Measurements from ENCODE around the gene GRID2.

DNA sequence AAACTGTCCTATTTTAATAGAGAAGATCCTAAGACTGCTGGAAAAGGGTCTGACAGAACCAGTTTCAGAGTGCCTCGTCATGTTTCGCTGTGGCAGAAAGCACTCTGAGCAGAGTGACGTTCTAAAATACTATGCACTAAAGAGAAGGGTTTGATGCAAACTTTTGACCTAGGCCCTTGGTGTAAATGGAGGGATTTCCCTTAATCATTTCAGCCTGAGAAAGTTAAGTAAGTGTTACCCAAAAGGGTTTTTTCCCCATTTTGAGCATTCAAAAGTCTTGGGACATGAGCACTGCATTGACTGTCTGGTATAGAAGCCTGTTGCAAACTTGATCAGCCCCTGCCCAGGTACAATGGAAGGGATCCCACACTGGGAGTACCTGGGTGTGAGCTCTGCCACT, 1367.3 kb downstream of the GRID2 start:
- TF ChIP-seq, protein P1, sequence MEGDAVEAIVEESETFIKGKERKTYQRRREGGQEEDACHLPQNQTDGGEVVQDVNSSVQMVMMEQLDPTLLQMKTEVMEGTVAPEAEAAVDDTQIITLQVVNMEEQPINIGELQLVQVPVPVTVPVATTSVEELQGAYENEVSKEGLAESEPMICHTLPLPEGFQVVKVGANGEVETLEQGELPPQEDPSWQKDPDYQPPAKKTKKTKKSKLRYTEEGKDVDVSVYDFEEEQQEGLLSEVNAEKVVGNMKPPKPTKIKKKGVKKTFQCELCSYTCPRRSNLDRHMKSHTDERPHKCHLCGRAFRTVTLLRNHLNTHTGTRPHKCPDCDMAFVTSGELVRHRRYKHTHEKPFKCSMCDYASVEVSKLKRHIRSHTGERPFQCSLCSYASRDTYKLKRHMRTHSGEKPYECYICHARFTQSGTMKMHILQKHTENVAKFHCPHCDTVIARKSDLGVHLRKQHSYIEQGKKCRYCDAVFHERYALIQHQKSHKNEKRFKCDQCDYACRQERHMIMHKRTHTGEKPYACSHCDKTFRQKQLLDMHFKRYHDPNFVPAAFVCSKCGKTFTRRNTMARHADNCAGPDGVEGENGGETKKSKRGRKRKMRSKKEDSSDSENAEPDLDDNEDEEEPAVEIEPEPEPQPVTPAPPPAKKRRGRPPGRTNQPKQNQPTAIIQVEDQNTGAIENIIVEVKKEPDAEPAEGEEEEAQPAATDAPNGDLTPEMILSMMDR (IDR thresholded peaks at IDR 0.05), result no peak
- no peak for TF ChIP-seq POLR2A (IDR thresholded peaks at IDR 0.05)
